ENCODE measurements around the gene CFTR.
A peak's percentile ranks its signal among the peaks of the same experiment; 100 is the strongest.
"Not testable (repeated sequence)": the region's sequence is repeated elsewhere in the genome, so short reads cannot be mapped to it uniquely, and the experiment has no call there.

Gene CFTR

GRCh38 chr7:117505238-117505637 is 25.4 kb downstream of the CFTR start:
- no peak for DNase-seq

- no peak for DNase-seq
Measured at GRCh38 chr7:117508676-117509075, 28.9 kb downstream of the CFTR start.

- not testable (repeated sequence) for DNase-seq
Measured at GRCh38 chr7:117517194-117517593, 37.4 kb downstream of the CFTR start.

- DNase-seq: no peak
Measured at GRCh38 chr7:117530390-117530789, 50.6 kb downstream of the CFTR start.

GRCh38 chr7:117531595-117532244 is 51.9 kb downstream of the CFTR start:
- no peak for DNase-seq

- DNase-seq: no peak
Measured at GRCh38 chr7:117538053-117538452, 58.2 kb downstream of the CFTR start.

GRCh38 chr7:117544061-117544460 is 64.2 kb downstream of the CFTR start:
- no peak for DNase-seq

GRCh38 chr7:117548035-117548434 is 68.2 kb downstream of the CFTR start:
- DNase-seq: no peak

GRCh38 chr7:117550625-117551024 is 70.8 kb downstream of the CFTR start:
- no peak for DNase-seq

- no peak for DNase-seq
Measured at GRCh38 chr7:117552660-117553059, 72.8 kb downstream of the CFTR start.

GRCh38 chr7:117555260-117555659 is 75.4 kb downstream of the CFTR start:
- DNase-seq: no peak

GRCh38 chr7:117559391-117559790 is 79.6 kb downstream of the CFTR start:
- no peak for DNase-seq

GRCh38 chr7:117560030-117560429 is 80.2 kb downstream of the CFTR start:
- no peak for DNase-seq

- DNase-seq: no peak
Measured at GRCh38 chr7:117562759-117563158, 82.9 kb downstream of the CFTR start.

GRCh38 chr7:117564080-117564479 is 84.3 kb downstream of the CFTR start:
- no peak for DNase-seq

GRCh38 chr7:117564627-117565026 is 84.8 kb downstream of the CFTR start:
- DNase-seq: no peak

GRCh38 chr7:117565226-117565625 is 85.4 kb downstream of the CFTR start:
- DNase-seq: no peak

GRCh38 chr7:117567781-117568180 is 88.0 kb downstream of the CFTR start:
- no peak for DNase-seq

- DNase-seq: no peak
Measured at GRCh38 chr7:117572856-117573620, 93.2 kb downstream of the CFTR start.

- no peak for DNase-seq
Measured at GRCh38 chr7:117581424-117581823, 101.6 kb downstream of the CFTR start.

GRCh38 chr7:117582219-117582704 is 102.4 kb downstream of the CFTR start:
- peak; percentile 89 for DNase-seq

GRCh38 chr7:117587931-117588330 is 108.1 kb downstream of the CFTR start:
- no peak for DNase-seq

- no peak for DNase-seq
Measured at GRCh38 chr7:117588352-117588794, 108.5 kb downstream of the CFTR start.

GRCh38 chr7:117590191-117590590 is 110.4 kb downstream of the CFTR start:
- DNase-seq: no peak

Measured in islet precursor cell (in vitro differentiated cells).